H1 (cell line): ENCODE results near the gene USP24. TPM values are rescaled to one million over a fixed set of nuclear protein-coding genes. Genes with fewer than 3 reads are reported as not detected.

ENCODE experiments used
- CTCF ChIA-PET: fragments of 300-600 bp; sonication (Branson Sonifier 250); formaldehyde crosslinking; loops from one replicate; lab custom pipeline; 2021; ENCODE audit not compliant: partially characterized antibody; lab: Charles Lee
- POLR2A ChIA-PET: fragments of 300-600 bp; sonication (Branson Sonifier 250); formaldehyde crosslinking; loops from one replicate; lab custom pipeline; 2021; ENCODE audit warnings: inconsistent platforms; ENCODE audit not compliant: partially characterized antibody; lab: Charles Lee
- DNase-seq, 2 experiments: peaks; one replicate each; pipeline versions ENCODE4 v3.0.0 to v3.0.0-alpha.2; 2010 to 2022; ENCODE audit warnings: low spot score in 2 of 2, low read depth in 1 of 2, mixed read lengths in 1 of 2
- FAIRE-seq: peaks from 2 replicates; lab custom pipeline; 2011; peaks lifted over from hg19 to GRCh38; lab: Jason Lieb, UNC
- H2AFZ ChIP-seq: 2 replicates; pipeline ENCODE4 v1.8.1; 2012; ENCODE audit warnings: low read length, inconsistent platforms
- H2AK5ac ChIP-seq: 2 replicates; pipeline ENCODE4 v1.6.1; 2013; ENCODE audit warnings: low read depth, low read length
- H2BK120ac ChIP-seq: replicated peaks from 2 replicates; pipeline ENCODE3; 2013; ENCODE audit warnings: low read depth, low read length, inconsistent platforms
- H2BK12ac ChIP-seq: 2 replicates; pipeline ENCODE4 v1.6.1; 2013; ENCODE audit warnings: low read depth, low read length
- H2BK15ac ChIP-seq: 2 replicates; pipeline ENCODE4 v1.6.1; 2013; ENCODE audit warnings: low read length
- H2BK20ac ChIP-seq: 2 replicates; pipeline ENCODE4 v1.6.1; 2013; ENCODE audit warnings: low read length
- H2BK5ac ChIP-seq: 2 replicates; pipeline ENCODE4 v1.6.1; 2013; ENCODE audit warnings: low read depth, low read length
- H3K14ac ChIP-seq: 2 replicates; pipeline ENCODE4 v1.6.1; 2013; ENCODE audit warnings: inconsistent platforms; ENCODE audit not compliant: insufficient read length
- H3K18ac ChIP-seq: 2 replicates; pipeline ENCODE4 v1.6.1; 2013; ENCODE audit warnings: low read length; ENCODE audit errors: extremely low read depth
- H3K23ac ChIP-seq: 2 replicates; pipeline ENCODE4 v1.6.1; 2013; ENCODE audit warnings: inconsistent platforms; ENCODE audit not compliant: insufficient read length
- H3K23me2 ChIP-seq: 2 replicates; pipeline ENCODE4 v1.6.1; 2013; ENCODE audit warnings: low read depth, low read length
- H3K27ac ChIP-seq: 2 replicates; pipeline ENCODE4 v1.6.1; 2011; ENCODE audit warnings: low read depth, low read length, inconsistent platforms
- H3K27me3 ChIP-seq, 4 experiments: replicated peaks in 1 of 4; 1 replicate in 1 of 4; 2 replicates in 3 of 4; pipeline versions ENCODE4 v1.6.1 to v1.8.1; 2011 to 2013; ENCODE audit warnings: low read length in 3 of 4, mild to moderate bottlenecking in 3 of 4, inconsistent platforms in 2 of 4, mixed read lengths in 2 of 4, moderate library complexity in 1 of 4; ENCODE audit not compliant: control insufficient read depth in 3 of 4, insufficient read depth in 3 of 4; ENCODE audit errors: extremely low read depth in 1 of 4
- H3K36me3 ChIP-seq, 4 experiments: 2 replicates each; pipeline versions ENCODE4 v1.6.1 to v1.8.1; 2011 to 2013; ENCODE audit warnings: mild to moderate bottlenecking in 4 of 4, low read length in 3 of 4, moderate library complexity in 2 of 4, control low read depth in 1 of 4, inconsistent platforms in 1 of 4; ENCODE audit not compliant: insufficient read depth in 4 of 4, control insufficient read depth in 2 of 4
- H3K4ac ChIP-seq: replicated peaks from 2 replicates; pipeline ENCODE3; 2013; ENCODE audit warnings: low read length, low read depth, mixed read lengths, inconsistent platforms; ENCODE audit not compliant: insufficient read length
- H3K4me1 ChIP-seq, 4 experiments: replicated peaks in 1 of 4; 1 replicate in 1 of 4; 2 replicates in 3 of 4; pipeline versions ENCODE4 v1.6.1 to v1.8.1; 2011 to 2013; ENCODE audit warnings: low read length in 3 of 4, inconsistent platforms in 2 of 4, mixed read lengths in 1 of 4; ENCODE audit not compliant: insufficient read depth in 4 of 4, control insufficient read depth in 3 of 4
- H3K4me2 ChIP-seq, 2 experiments: 2 replicates each; pipeline versions ENCODE4 v1.6.1 to v1.8.1; 2011 to 2013; ENCODE audit warnings: low read depth in 2 of 2, low read length in 2 of 2, control low read depth in 1 of 2, inconsistent platforms in 1 of 2, mild to moderate bottlenecking in 1 of 2; ENCODE audit not compliant: insufficient read depth in 1 of 2
- H3K4me3 ChIP-seq, 4 experiments: fragments of 200-600, 300-600 bp in 1 of 4; sonication (generic), shearing (Covaris generic), sonication (Bioruptor Twin) in 1 of 4; 2 replicates each; pipeline versions ENCODE4 v1.5.1 to v1.8.1; 2011 to 2016; ENCODE audit warnings: low read length in 4 of 4, low read depth in 3 of 4, control low read depth in 2 of 4, inconsistent platforms in 2 of 4, mild to moderate bottlenecking in 2 of 4, mixed read lengths in 1 of 4, moderate library complexity in 1 of 4; ENCODE audit not compliant: insufficient read depth in 2 of 4; ENCODE audit errors: extremely low read depth in 1 of 4
- H3K56ac ChIP-seq: replicated peaks from 2 replicates; pipeline ENCODE3; 2013; ENCODE audit warnings: low read depth, mild to moderate bottlenecking, mixed read lengths, low read length, inconsistent platforms; ENCODE audit not compliant: insufficient read length
- H3K79me1 ChIP-seq: 2 replicates; pipeline ENCODE4 v1.6.1; 2013; ENCODE audit warnings: low read depth, low read length, control low read depth
- H3K79me2 ChIP-seq, 2 experiments: 2 replicates each; pipeline versions ENCODE4 v1.6.1 to v1.8.1; 2012 to 2013; ENCODE audit warnings: low read length in 2 of 2, mild to moderate bottlenecking in 2 of 2, inconsistent platforms in 1 of 2; ENCODE audit not compliant: insufficient read depth in 2 of 2, control insufficient read depth in 1 of 2
- H3K9ac ChIP-seq, 4 experiments: replicated peaks in 1 of 4; 1 replicate in 1 of 4; 2 replicates in 3 of 4; pipeline versions ENCODE4 v1.6.1 to v1.8.1; 2011 to 2013; ENCODE audit warnings: low read depth in 3 of 4, low read length in 3 of 4, control low read depth in 2 of 4, mild to moderate bottlenecking in 2 of 4, moderate library complexity in 2 of 4, inconsistent platforms in 1 of 4; ENCODE audit errors: extremely low read depth in 1 of 4
- H3K9me3 ChIP-seq, 2 experiments: 2 replicates each; pipeline versions ENCODE4 v1.6.1 to v1.8.1; 2012 to 2013; ENCODE audit warnings: mild to moderate bottlenecking in 2 of 2, moderate library complexity in 2 of 2, control low read depth in 1 of 2, inconsistent platforms in 1 of 2, low read depth in 1 of 2, low read length in 1 of 2, mixed read lengths in 1 of 2; ENCODE audit not compliant: insufficient read depth in 2 of 2
- H4K20me1 ChIP-seq, 2 experiments: replicated peaks in 1 of 2; 2 replicates each; pipeline versions ENCODE3 to v1.8.1; 2011 to 2013; ENCODE audit warnings: inconsistent platforms in 2 of 2, low read length in 2 of 2, mild to moderate bottlenecking in 1 of 2; ENCODE audit not compliant: insufficient read depth in 2 of 2, control insufficient read depth in 1 of 2
- H4K5ac ChIP-seq: 2 replicates; pipeline ENCODE4 v1.6.1; 2013; ENCODE audit warnings: low read length, low read depth, mixed read lengths, inconsistent platforms; ENCODE audit not compliant: insufficient read length
- H4K8ac ChIP-seq: 2 replicates; pipeline ENCODE4 v1.8.0; 2013; ENCODE audit warnings: mild to moderate bottlenecking, moderate library complexity, low read length, inconsistent platforms; ENCODE audit not compliant: insufficient read depth; ENCODE audit errors: extremely low read depth
- H4K91ac ChIP-seq: replicated peaks from 2 replicates; pipeline ENCODE3; 2013; ENCODE audit warnings: low read length, mixed read lengths, inconsistent platforms; ENCODE audit not compliant: insufficient read length
- BRCA1 ChIP-seq: IDR thresholded peaks from 2 replicates; pipeline ENCODE4 v1.6.1; 2012; ENCODE audit warnings: low read depth, low read length, improper control_type of control experiment
- CBX5 ChIP-seq: fragments of 300-800, 300-1000 bp; sonication (generic); IDR thresholded peaks from 2 replicates; pipeline ENCODE4 v1.7.1; 2016; ENCODE audit warnings: antibody characterized with exemption, low read length, low read depth
- EP300 ChIP-seq, 2 experiments: IDR thresholded peaks; 1 replicate in 1 of 2; 2 replicates in 1 of 2; pipeline ENCODE4 v1.6.1; 2011 to 2012; ENCODE audit warnings: low read depth in 2 of 2, low read length in 2 of 2, mild to moderate bottlenecking in 2 of 2, borderline replicate concordance in 1 of 2, inconsistent platforms in 1 of 2, moderate library complexity in 1 of 2
- EZH2 ChIP-seq: fragments of 200-600 bp; sonication (generic); IDR thresholded peaks from 2 replicates; pipeline ENCODE4 v1.7.1; 2012; ENCODE audit warnings: low read depth, mild to moderate bottlenecking, moderate library complexity, low read length, inconsistent platforms; ENCODE audit not compliant: severe bottlenecking
- SAP30 ChIP-seq: fragments of 300-600 bp; sonication (generic); IDR thresholded peaks from 2 replicates; pipeline ENCODE4 v1.7.1; 2012; ENCODE audit warnings: low read length, moderate library complexity, mild to moderate bottlenecking, inconsistent platforms; ENCODE audit not compliant: insufficient read depth, insufficient replicate concordance
- TEAD4 ChIP-seq: IDR thresholded peaks from 2 replicates; pipeline ENCODE4 v1.6.1; 2012; ENCODE audit warnings: low read depth, low read length, inconsistent platforms, mixed read lengths
- YY1 ChIP-seq: IDR thresholded peaks from 2 replicates; pipeline ENCODE4 v1.6.1; 2011; ENCODE audit warnings: low read depth, mild to moderate bottlenecking, low read length
- ZNF274 ChIP-seq: IDR thresholded peaks from 2 replicates; pipeline ENCODE4 v1.7.0; 2012; ENCODE audit warnings: low read length, borderline replicate concordance; ENCODE audit errors: extremely low read depth
- WGBS, 2 experiments: shearing (Covaris generic) in 1 of 2; methylation state at CpG; one replicate each; pipeline versions ENCODE4 v1.1.6 to v1.1.7; 2013 to 2015; ENCODE audit warnings: low lambda C conversion rate in 2 of 2, mixed read lengths in 2 of 2, inconsistent platforms in 1 of 2, low coverage in 1 of 2, missing lambda C conversion rate in 1 of 2; ENCODE audit not compliant: insufficient replicate concordance in 2 of 2, insufficient coverage in 1 of 2, insufficient read length in 1 of 2; ENCODE audit errors: extremely low coverage in 1 of 2, missing lambda C conversion rate in 1 of 2; 5-methylcytosine and 5-hydroxymethylcytosine counted together
- polyA plus RNA-seq, 7 experiments: library from polyadenylated mRNA; depleted of rRNA in 3 of 7; stranded (reverse) in 5 of 7; unstranded in 2 of 7; fragments of >200 nt in 5 of 7; fragments of 200-250 nt in 2 of 7; gene quantifications; 1 replicate in 5 of 7; 2 replicates in 1 of 7; 4 replicates in 1 of 7; pipeline versions ENCODE4 v1.2.1 to v1.2.3, GENCODE V29; 2011 to 2013; ENCODE audit warnings: missing spikeins in 2 of 7, mixed read lengths in 2 of 7
- total RNA-seq: library from RNA; stranded (reverse); fragmentation: NEBNext Ultra II Directional; extraction: Animal tissue kit (Norgen Biotek cat#: 25700); gene quantifications from 2 replicates; pipeline ENCODE4 v1.2.1, GENCODE V29; 2021

Gene USP24
- total and polyA plus RNA-seq, 2 of the 8 experiments (the other 6 are each of a cell fraction or from before 2014, with no cell fraction given): 11.1 to 34.6 TPM

DNA sequence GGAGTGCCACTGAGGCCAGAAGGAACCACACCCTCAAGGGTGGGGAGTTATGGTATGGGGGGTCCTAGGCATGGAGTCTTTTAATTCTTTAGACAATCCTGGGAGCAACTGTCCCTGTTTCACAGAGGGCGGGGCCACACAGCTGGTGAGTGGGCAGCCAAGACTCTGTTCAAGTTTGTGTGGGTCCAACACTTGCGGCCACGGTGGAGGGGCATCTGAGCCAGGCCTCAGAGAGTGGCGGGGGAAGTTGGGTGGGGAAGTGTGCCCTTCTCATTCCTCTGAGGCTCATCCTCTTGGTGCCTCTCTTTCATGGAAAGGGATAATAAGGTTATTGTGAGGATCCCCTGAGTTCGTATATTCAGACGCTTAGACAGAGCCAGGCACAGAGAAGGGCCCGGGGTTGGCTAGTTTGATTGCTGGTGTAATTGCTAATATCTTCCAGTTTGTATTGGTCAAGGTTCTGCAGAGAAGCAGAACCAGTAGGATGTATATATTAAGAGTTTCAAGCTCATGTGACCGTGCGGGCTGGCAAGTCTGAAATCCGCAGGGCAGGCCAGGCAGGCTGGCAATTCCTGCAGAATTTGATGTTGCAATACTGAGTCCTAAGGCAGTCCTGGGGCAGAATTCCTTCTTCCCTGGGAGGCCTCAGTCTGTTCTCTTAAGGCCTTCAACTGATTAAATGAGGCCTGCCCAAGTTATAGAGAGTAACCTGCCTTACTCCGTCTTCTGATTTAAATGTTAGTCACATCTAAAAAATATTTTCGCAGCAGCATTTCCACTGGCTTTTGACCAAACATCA lies 159.9 kb downstream of the USP24 start:
- Histone ChIP-seq H2BK15ac (no peak overlapping the region), H3K9me3 (no peaks in the 10 kb centered on the region), H3K9ac (no peak overlapping the region), H3K14ac (no peak overlapping the region), H3K4me2 (no peak overlapping the region), H3K23ac (no peak overlapping the region), H2AFZ (no peak overlapping the region), H3K18ac (no peak overlapping the region), H3K79me2 (no peaks in the 10 kb centered on the region), H2BK12ac (no peak overlapping the region), H3K36me3 (peaks cover 0 to 16% (median 4%) of the 10 kb centered on the region in 4 experiments; a peak in 5 of 8 replicates), H2BK5ac (no peak overlapping the region), H4K8ac (no peak overlapping the region), H3K56ac (no peak overlapping the region), H4K20me1 (peaks cover 0 to 11% of the 10 kb centered on the region in 2 experiments), H2BK120ac (no peak overlapping the region), H3K4ac (no peak overlapping the region), H2AK5ac (no peak overlapping the region), H4K91ac (no peak overlapping the region), H3K4me3 (no peak overlapping the region), H3K4me1 (no peaks in the 10 kb centered on the region), H3K23me2 (no peaks in the 10 kb centered on the region), H3K27ac (no peak overlapping the region), H3K79me1 (peaks cover 4% of the 10 kb centered on the region; the same call in 1 of the 2 replicates), H4K5ac (no peak overlapping the region), H2BK20ac (no peak overlapping the region), H3K27me3 (no peaks in the 10 kb centered on the region)
- FAIRE-seq (no peak), DNase-seq (no peak)
- POLR2A ChIA-PET: no interaction called here
- WGBS, 2 experiments: 87% methylated on average over 12 of the region's 12 CpGs; no CpG with 5 or more reads in 1 of the 2 experiments
- CTCF ChIA-PET: interaction anchor here (0.6 to 2.2 kb wide), 4 partner anchors 8 to 108 kb away, joined by 3 to 11 read pairs (median 4); no protein-coding TSS in a partner anchor
- no peak for TF ChIP-seq CBX5
- TF ChIP-seq BRCA1: no peak
- no peak for TF ChIP-seq EP300 (IDR thresholded peaks at IDR 0.05; ENCODE audit: borderline replicate concordance in 1 of 2, low read depth in 2 of 2, low read length in 2 of 2)
- no peak for TF ChIP-seq TEAD4
- TF ChIP-seq ZNF274: no peak
- TF ChIP-seq YY1: no peak
- no peak for TF ChIP-seq SAP30
- no peak for TF ChIP-seq EZH2
